Activated T-cell treated with anti-CD3 and anti-CD28 coated beads, Interleukin-2, amount 50 U/mL, for 24 hours (primary cell): Measurements from ENCODE around the gene OSBPL6.

Experiments used
- DNase-seq: peaks from one replicate; pipeline ENCODE4 v3.0.0-alpha.2; 2020
- H3K27ac Mint-ChIP-seq: 2 replicates; pipeline ENCODE4 v1.8.0; 2020; ENCODE audit warnings: mild to moderate bottlenecking, mixed read lengths
- H3K27me3 Mint-ChIP-seq: 2 replicates; pipeline ENCODE4 v1.8.0; 2020; ENCODE audit warnings: mixed read lengths
- H3K36me3 Mint-ChIP-seq: 2 replicates; pipeline ENCODE4 v1.8.0; 2020; ENCODE audit warnings: low read depth, mixed read lengths
- H3K4me1 Mint-ChIP-seq: 2 replicates; pipeline ENCODE4 v1.8.0; 2020; ENCODE audit warnings: low read depth, mixed read lengths
- H3K4me3 Mint-ChIP-seq: 2 replicates; pipeline ENCODE4 v1.8.0; 2020; ENCODE audit warnings: mild to moderate bottlenecking, moderate library complexity, mixed read lengths
- H3K9me3 Mint-ChIP-seq: 2 replicates; pipeline ENCODE4 v1.8.0; 2020; ENCODE audit warnings: mixed read lengths

OSBPL6 gene

GRCh38 chr2:178282075-178282815 lies 87.9 kb downstream of the OSBPL6 start:
- Mint-ChIP-seq H3K27ac (no peak overlapping the region), H3K4me1 (peaks cover 2% of the 10 kb centered on the region), H3K4me3 (no peak overlapping the region), H3K9me3 (no peaks in the 10 kb centered on the region), H3K27me3 (peaks cover 9% of the 10 kb centered on the region), H3K36me3 (no peaks in the 10 kb centered on the region)
- DNase-seq: no peak

- Mint-ChIP-seq H3K4me1 (peaks cover 2% of the 10 kb centered on the region), H3K27me3 (peaks cover 12% of the 10 kb centered on the region), H3K9me3 (no peaks in the 10 kb centered on the region)
Observed at GRCh38 chr2:178283341-178283918, 89.1 kb downstream of the OSBPL6 start.

GRCh38 chr2:178284613-178285286 lies 90.4 kb downstream of the OSBPL6 start:
- no peak for DNase-seq
- Mint-ChIP-seq H3K9me3 (no peaks in the 10 kb centered on the region), H3K4me3 (no peak overlapping the region), H3K27ac (no peak overlapping the region), H3K27me3 (peaks cover 9% of the 10 kb centered on the region), H3K4me1 (peaks cover 2% of the 10 kb centered on the region), H3K36me3 (no peaks in the 10 kb centered on the region)

More at GRCh38 chr2:178283341-178283918, 89.1 kb downstream of the OSBPL6 start:
- H3K4me3 Mint-ChIP-seq: no peak overlapping the region
- no peaks in the 10 kb centered on the region for H3K36me3 Mint-ChIP-seq
- no peak for DNase-seq
- no peak overlapping the region for H3K27ac Mint-ChIP-seq

- Mint-ChIP-seq H3K9me3 (no peaks in the 10 kb centered on the region), H3K27me3 (peaks cover 9% of the 10 kb centered on the region), H3K4me3 (no peak overlapping the region), H3K27ac (no peak overlapping the region), H3K36me3 (no peaks in the 10 kb centered on the region), H3K4me1 (peaks cover 2% of the 10 kb centered on the region)
- DNase-seq: no peak
Observed at GRCh38 chr2:178285287-178285615, 90.9 kb downstream of the OSBPL6 start.

- Mint-ChIP-seq H3K27ac (no peak overlapping the region), H3K27me3 (peaks cover 5% of the 10 kb centered on the region), H3K9me3 (no peaks in the 10 kb centered on the region), H3K36me3 (no peaks in the 10 kb centered on the region), H3K4me1 (peaks cover 2% of the 10 kb centered on the region), H3K4me3 (no peak overlapping the region)
- no peak for DNase-seq
Observed at GRCh38 chr2:178286636-178287035, 92.3 kb downstream of the OSBPL6 start.

- H3K36me3 Mint-ChIP-seq: no peaks in the 10 kb centered on the region
- no peak overlapping the region for H3K4me3 Mint-ChIP-seq
- H3K4me1 Mint-ChIP-seq: peaks cover 2% of the 10 kb centered on the region
- no peaks in the 10 kb centered on the region for H3K9me3 Mint-ChIP-seq
- no peak overlapping the region for H3K27ac Mint-ChIP-seq
- H3K27me3 Mint-ChIP-seq: peaks cover 8% of the 10 kb centered on the region
- DNase-seq: no peak
Observed at GRCh38 chr2:178287652-178288344, 93.5 kb downstream of the OSBPL6 start.

- Mint-ChIP-seq H3K4me1 (no peaks in the 10 kb centered on the region), H3K36me3 (no peaks in the 10 kb centered on the region), H3K9me3 (no peaks in the 10 kb centered on the region), H3K27ac (no peak overlapping the region), H3K4me3 (no peak overlapping the region), H3K27me3 (peaks cover 27% of the 10 kb centered on the region)
- DNase-seq: no peak
Observed at GRCh38 chr2:178291703-178292102, 97.4 kb downstream of the OSBPL6 start.

- Mint-ChIP-seq H3K27me3 (peaks cover 28% of the 10 kb centered on the region), H3K27ac (no peak overlapping the region), H3K4me1 (no peaks in the 10 kb centered on the region), H3K4me3 (no peak overlapping the region), H3K36me3 (no peaks in the 10 kb centered on the region), H3K9me3 (no peaks in the 10 kb centered on the region)
- no peak for DNase-seq
Observed at GRCh38 chr2:178292586-178292985, 98.3 kb downstream of the OSBPL6 start.

GRCh38 chr2:178295115-178295514 lies 100.8 kb downstream of the OSBPL6 start:
- no peaks in the 10 kb centered on the region for H3K36me3 Mint-ChIP-seq
- no peak overlapping the region for H3K4me3 Mint-ChIP-seq
- no peak for DNase-seq
- peaks cover 2% of the 10 kb centered on the region for H3K4me1 Mint-ChIP-seq
- peaks cover 40% of the 10 kb centered on the region for H3K27me3 Mint-ChIP-seq
- H3K9me3 Mint-ChIP-seq: no peaks in the 10 kb centered on the region
- no peak overlapping the region for H3K27ac Mint-ChIP-seq

GRCh38 chr2:178295906-178296305 lies 101.6 kb downstream of the OSBPL6 start:
- H3K27ac Mint-ChIP-seq: no peak overlapping the region
- H3K27me3 Mint-ChIP-seq: peaks cover 47% of the 10 kb centered on the region
- H3K9me3 Mint-ChIP-seq: no peaks in the 10 kb centered on the region
- DNase-seq: no peak
- no peak overlapping the region for H3K4me3 Mint-ChIP-seq
- no peaks in the 10 kb centered on the region for H3K36me3 Mint-ChIP-seq
- peaks cover 2% of the 10 kb centered on the region for H3K4me1 Mint-ChIP-seq

GRCh38 chr2:178296394-178297090 lies 102.2 kb downstream of the OSBPL6 start:
- Mint-ChIP-seq H3K4me3 (no peak overlapping the region), H3K27me3 (peaks cover 48% of the 10 kb centered on the region), H3K36me3 (no peaks in the 10 kb centered on the region), H3K4me1 (peaks cover 2% of the 10 kb centered on the region), H3K9me3 (no peaks in the 10 kb centered on the region), H3K27ac (no peak overlapping the region)
- DNase-seq: no peak

GRCh38 chr2:178297091-178297411 lies 102.7 kb downstream of the OSBPL6 start:
- Mint-ChIP-seq H3K9me3 (no peaks in the 10 kb centered on the region), H3K4me1 (peaks cover 2% of the 10 kb centered on the region), H3K27ac (no peak overlapping the region), H3K27me3 (peaks cover 50% of the 10 kb centered on the region), H3K4me3 (no peak overlapping the region), H3K36me3 (no peaks in the 10 kb centered on the region)
- no peak for DNase-seq

GRCh38 chr2:178298785-178299212 lies 104.5 kb downstream of the OSBPL6 start:
- no peak for DNase-seq
- Mint-ChIP-seq H3K4me3 (no peak overlapping the region), H3K27ac (no peak overlapping the region), H3K27me3 (peaks cover 47% of the 10 kb centered on the region), H3K36me3 (no peaks in the 10 kb centered on the region), H3K4me1 (peaks cover 2% of the 10 kb centered on the region), H3K9me3 (no peaks in the 10 kb centered on the region)

GRCh38 chr2:178301649-178302238 lies 107.4 kb downstream of the OSBPL6 start:
- Mint-ChIP-seq H3K36me3 (no peaks in the 10 kb centered on the region), H3K4me3 (no peak overlapping the region), H3K9me3 (no peaks in the 10 kb centered on the region), H3K4me1 (peaks cover 2% of the 10 kb centered on the region), H3K27me3 (peaks cover 30% of the 10 kb centered on the region), H3K27ac (no peak overlapping the region)
- DNase-seq: no peak
